Measurements from ENCODE around the gene DOK5.

The DOK5 gene

DNA sequence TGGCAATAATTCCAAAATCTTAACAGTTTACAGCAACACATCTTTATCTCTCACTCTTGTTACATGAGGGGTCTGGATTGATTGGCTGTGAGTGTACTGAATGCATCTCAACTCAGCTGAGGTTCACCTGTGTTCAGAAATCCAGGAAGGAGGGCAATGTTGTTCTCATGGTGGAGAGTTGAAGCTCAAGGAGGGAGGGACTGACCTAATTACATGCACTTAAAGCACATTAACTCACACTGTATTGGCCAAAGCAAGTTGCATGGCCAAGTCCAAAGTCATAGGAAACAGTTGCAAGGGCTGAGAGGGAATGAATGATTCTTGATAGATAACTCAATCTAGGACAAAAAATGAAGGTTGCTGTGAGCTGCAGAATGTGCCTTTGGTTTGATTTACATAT, 102.2 kb downstream of the DOK5 start:
- Mint-ChIP-seq H3K27me3 (peaks cover 11% of the 10 kb centered on the region), H3K27ac (no peak overlapping the region), H3K4me3 (no peak overlapping the region), H3K4me1 (ENCODE audit: low read depth) (no peaks in the 10 kb centered on the region), H3K9me3 (no peaks in the 10 kb centered on the region), H3K36me3 (ENCODE audit: low read depth) (no peaks in the 10 kb centered on the region)
- no peak for DNase-seq

DNA sequence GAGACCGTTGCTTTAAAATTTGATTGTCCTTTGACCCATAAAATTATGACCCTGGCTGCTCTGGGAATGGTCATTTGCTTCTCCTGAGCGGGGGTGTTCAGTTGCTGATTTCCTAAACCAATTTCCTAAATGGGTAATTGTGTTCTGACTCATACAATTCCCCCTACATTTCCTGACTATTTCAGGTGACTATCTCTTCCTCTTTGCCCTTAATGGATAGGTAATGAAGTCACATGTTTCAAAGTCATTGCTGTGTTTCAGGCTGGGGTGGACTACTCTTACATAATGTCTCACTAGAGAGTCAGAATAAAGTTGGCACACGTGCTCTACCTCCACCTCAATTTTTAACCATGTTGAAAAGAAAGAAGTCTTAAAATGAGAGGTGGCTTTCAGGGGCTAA, 109.8 kb downstream of the DOK5 start:
- peaks cover 12% of the 10 kb centered on the region for H3K27me3 Mint-ChIP-seq
- no peak for DNase-seq
- H3K4me1 Mint-ChIP-seq (ENCODE audit: low read depth) = no peaks in the 10 kb centered on the region
- no peaks in the 10 kb centered on the region for H3K36me3 Mint-ChIP-seq (ENCODE audit: low read depth)
- H3K9me3 Mint-ChIP-seq = peaks cover 7% of the 10 kb centered on the region
- H3K4me3 Mint-ChIP-seq = no peak overlapping the region
- no peak overlapping the region for H3K27ac Mint-ChIP-seq

DNA sequence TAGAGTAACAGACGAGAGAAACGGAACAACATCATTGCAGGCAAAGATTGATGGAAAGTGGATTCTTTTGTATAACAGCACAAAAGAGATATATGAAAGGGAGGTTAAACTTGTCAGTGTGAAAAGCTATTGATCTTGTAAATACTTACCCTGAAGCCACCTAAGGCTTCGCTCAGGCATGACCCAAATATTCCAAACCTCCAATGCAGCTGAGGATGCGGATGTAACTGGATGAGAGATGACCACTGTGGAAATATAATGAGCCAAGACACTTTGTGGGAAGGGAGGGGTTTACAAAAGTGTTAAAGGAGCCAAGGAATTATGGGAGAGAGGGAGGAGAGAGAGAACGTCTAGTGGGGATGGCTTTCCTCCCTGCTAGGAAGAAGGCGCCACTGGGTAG, 112.0 kb downstream of the DOK5 start:
- H3K27me3 Mint-ChIP-seq = peaks cover 8% of the 10 kb centered on the region
- DNase-seq = no peak
- no peak overlapping the region for H3K4me3 Mint-ChIP-seq
- H3K4me1 Mint-ChIP-seq (ENCODE audit: low read depth) = no peaks in the 10 kb centered on the region
- no peaks in the 10 kb centered on the region for H3K36me3 Mint-ChIP-seq (ENCODE audit: low read depth)
- H3K27ac Mint-ChIP-seq = no peak overlapping the region
- H3K9me3 Mint-ChIP-seq = peaks cover 7% of the 10 kb centered on the region

DNA sequence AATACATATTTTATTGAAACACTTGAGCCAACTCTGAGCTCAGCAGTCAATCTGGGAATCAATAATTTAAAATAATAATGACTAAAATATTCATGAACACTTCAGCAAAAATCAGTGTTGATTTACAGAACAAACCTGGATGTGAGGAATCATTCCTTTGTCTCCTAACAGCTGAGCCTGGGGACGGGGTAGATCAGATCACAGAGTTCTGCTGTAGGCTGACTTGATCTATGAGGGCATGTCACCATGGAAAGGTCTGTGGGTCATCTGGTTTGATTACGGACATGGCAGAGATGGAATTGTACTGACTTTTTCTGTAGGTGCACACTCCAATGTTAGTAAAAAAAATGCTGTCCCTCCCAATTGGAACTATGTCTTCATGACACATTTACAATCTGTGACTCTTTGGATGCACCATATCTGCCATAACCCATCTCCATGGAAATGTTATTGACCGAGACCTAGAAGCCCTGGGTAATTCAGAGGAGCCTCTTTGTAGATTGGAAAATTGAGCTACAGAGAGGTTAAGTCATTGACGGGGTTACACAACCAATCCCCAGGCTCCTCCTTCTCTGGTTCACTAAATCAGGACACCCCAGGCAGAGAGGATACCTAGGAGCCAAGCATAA, 114.1 kb downstream of the DOK5 start:
- Mint-ChIP-seq H3K9me3 (no peaks in the 10 kb centered on the region), H3K4me3 (no peak overlapping the region), H3K27ac (no peak overlapping the region), H3K36me3 (ENCODE audit: low read depth) (no peaks in the 10 kb centered on the region), H3K4me1 (ENCODE audit: low read depth) (no peaks in the 10 kb centered on the region), H3K27me3 (peaks cover 8% of the 10 kb centered on the region)
- no peak for DNase-seq

DNA sequence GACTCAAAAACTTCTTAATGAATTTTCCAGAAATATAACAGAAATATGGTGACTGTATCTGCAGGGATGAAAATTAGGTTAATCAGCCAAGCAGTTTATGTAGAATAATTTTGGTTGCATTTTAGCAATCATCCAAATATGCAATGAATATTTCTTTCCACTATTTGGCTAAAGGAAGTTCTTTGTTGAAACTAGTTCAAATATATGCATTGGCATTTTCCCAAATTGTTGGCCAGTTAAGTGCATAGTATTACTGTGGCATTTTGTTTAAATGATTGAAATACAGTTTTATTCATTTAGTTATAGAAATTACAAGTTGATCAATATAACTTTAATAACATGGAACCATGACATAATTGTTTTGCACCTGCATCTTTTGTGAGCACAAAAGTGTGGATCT, 115.5 kb downstream of the DOK5 start:
- no peaks in the 10 kb centered on the region for H3K9me3 Mint-ChIP-seq
- H3K27me3 Mint-ChIP-seq = peaks cover 11% of the 10 kb centered on the region
- no peak overlapping the region for H3K27ac Mint-ChIP-seq
- H3K36me3 Mint-ChIP-seq (ENCODE audit: low read depth) = no peaks in the 10 kb centered on the region
- no peak overlapping the region for H3K4me3 Mint-ChIP-seq
- no peak for DNase-seq
- H3K4me1 Mint-ChIP-seq (ENCODE audit: low read depth) = no peaks in the 10 kb centered on the region

DNA sequence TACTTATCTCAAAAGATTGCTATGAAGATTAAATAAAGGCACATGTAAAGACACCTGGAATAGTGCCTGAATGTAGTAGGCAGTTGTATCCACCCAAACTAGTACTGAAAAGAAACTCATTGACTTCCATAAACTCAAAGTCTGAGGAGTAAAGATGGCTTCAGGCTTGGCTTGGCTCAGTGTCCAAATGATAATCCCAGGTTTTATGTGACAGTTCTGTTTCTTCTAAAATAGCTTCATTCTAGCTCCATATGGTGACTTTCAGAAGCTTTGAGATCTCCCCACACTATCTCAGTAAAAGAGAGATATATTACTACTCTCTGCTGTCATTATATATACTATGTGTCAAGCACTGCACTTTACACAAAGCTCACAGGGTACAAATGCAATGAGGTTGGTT, 121.3 kb downstream of the DOK5 start:
- Mint-ChIP-seq H3K27me3 (peaks cover 7% of the 10 kb centered on the region), H3K27ac (no peak overlapping the region), H3K4me1 (ENCODE audit: low read depth) (no peaks in the 10 kb centered on the region), H3K4me3 (no peak overlapping the region), H3K9me3 (peaks cover 6% of the 10 kb centered on the region), H3K36me3 (ENCODE audit: low read depth) (no peaks in the 10 kb centered on the region)
- no peak for DNase-seq

DNA sequence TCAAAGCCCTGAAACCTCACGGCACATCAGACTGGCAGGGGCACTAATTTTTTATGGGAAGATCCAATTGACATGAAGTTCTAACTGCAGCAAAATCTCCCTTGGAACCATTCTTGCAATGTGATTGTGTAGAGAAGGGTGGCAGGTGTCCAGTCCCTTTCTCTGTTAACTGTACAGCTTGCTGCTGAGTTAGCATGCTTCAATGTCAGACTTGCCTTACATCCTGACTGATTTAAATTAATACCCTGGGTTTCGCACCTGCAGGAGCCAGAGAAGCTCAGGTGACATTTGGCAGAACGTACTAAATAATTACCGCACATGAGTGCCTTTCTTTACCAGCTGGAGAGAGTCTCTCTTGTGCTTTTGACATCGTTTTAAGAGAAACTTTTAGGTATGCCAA, 123.0 kb downstream of the DOK5 start:
- Mint-ChIP-seq H3K9me3 (peaks cover 6% of the 10 kb centered on the region), H3K4me1 (ENCODE audit: low read depth) (no peaks in the 10 kb centered on the region), H3K27me3 (peaks cover 7% of the 10 kb centered on the region), H3K27ac (no peak overlapping the region), H3K36me3 (ENCODE audit: low read depth) (no peaks in the 10 kb centered on the region), H3K4me3 (no peak overlapping the region)
- no peak for DNase-seq

DNA sequence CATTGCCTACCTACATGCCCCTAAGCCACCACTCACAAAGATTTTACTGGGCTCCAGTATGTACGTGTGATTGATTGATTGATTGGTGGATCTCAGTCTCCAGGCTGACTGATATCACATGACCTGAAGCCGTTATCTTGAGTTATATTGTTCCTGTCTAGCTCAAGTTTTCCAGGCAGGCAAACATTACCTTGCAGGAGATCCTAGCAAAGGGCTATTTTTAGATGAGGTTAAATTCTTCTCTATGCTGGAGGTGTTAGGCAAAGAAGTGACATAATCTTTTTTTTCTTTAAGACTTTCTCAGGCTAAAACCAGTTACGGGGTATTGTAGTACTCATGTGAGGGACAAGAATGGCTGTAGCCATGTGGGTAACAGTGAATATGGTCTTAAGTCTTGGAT, 125.2 kb downstream of the DOK5 start:
- no peaks in the 10 kb centered on the region for H3K36me3 Mint-ChIP-seq (ENCODE audit: low read depth)
- peaks cover 7% of the 10 kb centered on the region for H3K27me3 Mint-ChIP-seq
- H3K4me1 Mint-ChIP-seq (ENCODE audit: low read depth) = no peaks in the 10 kb centered on the region
- no peak overlapping the region for H3K27ac Mint-ChIP-seq
- H3K4me3 Mint-ChIP-seq = no peak overlapping the region
- H3K9me3 Mint-ChIP-seq = peaks cover 6% of the 10 kb centered on the region
- no peak for DNase-seq

DNA sequence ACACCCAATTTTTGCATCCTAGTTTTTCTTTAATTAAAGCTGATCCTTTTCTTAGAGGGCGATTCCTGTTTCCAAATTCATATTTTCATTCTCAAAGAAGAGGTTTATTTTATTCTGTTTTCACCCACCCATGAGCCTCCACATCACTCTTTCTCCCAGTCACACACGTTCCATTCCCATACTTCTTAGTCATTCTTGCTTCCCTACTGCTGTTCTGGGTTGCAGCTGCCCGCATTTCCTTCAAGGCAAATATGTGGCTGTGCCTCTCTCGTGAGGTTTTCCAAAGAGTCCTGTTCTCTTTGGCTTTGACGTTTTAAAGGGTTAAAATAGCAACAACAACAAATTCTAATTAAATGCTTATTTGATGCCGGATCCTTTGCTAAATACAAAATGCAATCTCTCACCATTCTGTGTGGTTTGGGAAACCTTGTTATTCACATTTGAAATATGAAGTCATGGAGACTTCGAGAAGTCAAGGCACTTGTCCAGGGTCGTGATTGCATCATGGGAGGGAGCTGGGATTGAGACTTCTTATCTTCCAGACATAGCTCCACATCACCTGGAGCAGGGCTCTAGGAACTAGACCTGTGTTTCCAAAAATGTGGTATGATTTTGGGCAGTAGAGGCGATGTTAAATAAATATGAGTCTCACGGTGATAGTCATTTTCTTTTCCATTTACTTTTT, 126.6 kb downstream of the DOK5 start:
- H3K4me3 Mint-ChIP-seq = no peak overlapping the region
- no peak overlapping the region for H3K27ac Mint-ChIP-seq
- H3K27me3 Mint-ChIP-seq = peaks cover 10% of the 10 kb centered on the region
- peaks cover 6% of the 10 kb centered on the region for H3K9me3 Mint-ChIP-seq
- H3K4me1 Mint-ChIP-seq (ENCODE audit: low read depth) = no peaks in the 10 kb centered on the region
- no peaks in the 10 kb centered on the region for H3K36me3 Mint-ChIP-seq (ENCODE audit: low read depth)
- no peak for DNase-seq

DNA sequence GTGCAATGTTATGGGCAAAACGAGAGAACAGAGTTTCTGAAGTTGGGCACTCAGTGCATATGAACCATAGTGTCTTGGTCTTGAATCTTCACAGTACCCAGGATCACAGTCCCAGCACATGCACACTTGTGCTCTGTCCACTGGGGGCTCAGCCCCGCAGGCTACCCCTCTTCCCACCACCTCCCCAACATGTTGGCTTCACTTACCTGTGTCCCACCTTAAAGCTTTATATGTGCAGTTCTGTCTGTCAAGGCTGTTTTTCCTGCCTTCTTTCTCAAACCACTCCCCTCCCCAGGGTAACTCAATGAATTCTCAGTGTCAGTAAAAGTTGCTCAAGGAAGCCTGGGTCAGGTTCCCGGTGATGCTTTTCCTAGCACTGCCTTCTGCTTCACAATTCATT, 129.9 kb downstream of the DOK5 start:
- Mint-ChIP-seq H3K27me3 (peaks cover 6% of the 10 kb centered on the region), H3K4me1 (ENCODE audit: low read depth) (no peaks in the 10 kb centered on the region), H3K36me3 (ENCODE audit: low read depth) (no peaks in the 10 kb centered on the region), H3K27ac (no peak overlapping the region), H3K9me3 (peaks cover 6% of the 10 kb centered on the region), H3K4me3 (no peak overlapping the region)
- no peak for DNase-seq

DNA sequence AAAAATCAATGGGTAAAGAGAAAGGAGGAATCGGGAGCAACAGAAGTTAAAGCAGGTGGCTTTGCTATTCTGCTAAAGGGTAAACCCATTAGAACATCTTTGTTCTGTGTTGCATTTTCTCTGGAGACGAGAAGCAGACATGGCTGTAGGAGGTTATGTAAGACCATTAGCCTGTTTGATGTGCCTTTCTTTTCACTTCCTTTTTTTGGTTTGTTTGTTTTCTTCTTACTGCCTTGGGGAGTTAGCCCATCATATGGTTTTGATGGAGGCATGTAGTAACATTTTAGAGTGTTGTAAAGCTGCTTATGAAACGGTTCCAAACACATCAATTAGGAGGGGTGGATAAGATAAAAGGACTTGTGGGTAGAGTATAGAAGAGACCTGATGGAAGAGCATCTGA, 131.0 kb downstream of the DOK5 start:
- Mint-ChIP-seq H3K4me1 (ENCODE audit: low read depth) (no peaks in the 10 kb centered on the region), H3K4me3 (no peak overlapping the region), H3K9me3 (no peaks in the 10 kb centered on the region), H3K27ac (no peak overlapping the region), H3K36me3 (ENCODE audit: low read depth) (no peaks in the 10 kb centered on the region), H3K27me3 (peaks cover 9% of the 10 kb centered on the region)
- DNase-seq = no peak

DNA sequence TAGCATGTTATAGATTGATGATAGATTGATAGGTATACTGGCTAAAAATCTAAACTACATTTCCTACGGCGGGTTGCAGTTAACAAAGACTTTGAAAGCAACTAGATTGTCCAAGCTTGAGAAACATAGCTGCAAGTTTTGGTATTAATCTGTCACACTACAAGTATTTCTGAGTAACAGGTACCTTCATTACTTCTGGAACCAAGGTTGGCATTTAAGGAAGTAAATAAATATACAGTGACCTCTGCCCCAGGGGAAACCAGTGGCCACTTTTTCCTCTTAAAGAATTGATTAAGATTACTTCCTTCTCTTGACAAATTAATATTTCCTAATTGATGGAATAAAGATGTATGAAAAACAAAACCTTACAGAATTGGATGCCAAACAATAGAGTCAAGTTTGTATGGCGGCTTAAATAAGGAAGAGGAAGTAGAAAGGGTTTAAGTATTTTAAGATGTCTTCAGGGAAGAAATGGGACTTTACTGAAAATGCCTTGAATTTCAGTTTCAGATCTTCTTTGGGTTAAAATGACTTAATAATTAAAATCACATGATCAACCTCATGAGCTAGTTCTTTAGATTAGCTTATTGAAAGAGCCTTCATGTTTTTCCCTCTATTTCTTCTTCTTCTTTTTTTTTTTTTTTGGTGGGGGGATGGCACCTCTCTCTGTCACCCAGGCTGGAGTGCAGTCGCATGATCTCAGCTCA, 132.8 kb downstream of the DOK5 start:
- no peaks in the 10 kb centered on the region for H3K9me3 Mint-ChIP-seq
- no peaks in the 10 kb centered on the region for H3K36me3 Mint-ChIP-seq (ENCODE audit: low read depth)
- H3K4me3 Mint-ChIP-seq = no peak overlapping the region
- no peaks in the 10 kb centered on the region for H3K4me1 Mint-ChIP-seq (ENCODE audit: low read depth)
- no peak overlapping the region for H3K27ac Mint-ChIP-seq
- DNase-seq = no peak
- H3K27me3 Mint-ChIP-seq = peaks cover 9% of the 10 kb centered on the region

DNA sequence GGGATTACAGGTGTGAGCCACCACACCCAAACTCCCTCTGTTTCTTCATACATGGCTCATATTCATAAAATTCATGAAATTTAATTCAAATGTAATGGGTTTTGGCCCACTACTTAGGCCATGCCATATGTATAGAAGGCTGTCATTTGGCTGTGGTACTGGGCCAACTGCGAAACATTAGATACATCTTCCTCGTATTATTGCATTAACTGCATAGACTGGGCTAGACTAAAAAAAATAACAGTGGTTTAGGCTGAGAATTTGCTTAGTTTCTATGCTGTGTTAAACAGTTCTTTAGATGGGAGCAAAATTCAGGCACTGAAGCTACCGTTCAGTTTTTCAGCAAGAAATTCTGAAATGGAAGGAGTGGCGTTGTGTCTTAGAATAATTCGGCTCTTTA, 133.6 kb downstream of the DOK5 start:
- no peak overlapping the region for H3K27ac Mint-ChIP-seq
- H3K36me3 Mint-ChIP-seq (ENCODE audit: low read depth) = no peaks in the 10 kb centered on the region
- no peak for DNase-seq
- H3K4me3 Mint-ChIP-seq = no peak overlapping the region
- no peaks in the 10 kb centered on the region for H3K4me1 Mint-ChIP-seq (ENCODE audit: low read depth)
- H3K9me3 Mint-ChIP-seq = no peaks in the 10 kb centered on the region
- peaks cover 9% of the 10 kb centered on the region for H3K27me3 Mint-ChIP-seq

DNA sequence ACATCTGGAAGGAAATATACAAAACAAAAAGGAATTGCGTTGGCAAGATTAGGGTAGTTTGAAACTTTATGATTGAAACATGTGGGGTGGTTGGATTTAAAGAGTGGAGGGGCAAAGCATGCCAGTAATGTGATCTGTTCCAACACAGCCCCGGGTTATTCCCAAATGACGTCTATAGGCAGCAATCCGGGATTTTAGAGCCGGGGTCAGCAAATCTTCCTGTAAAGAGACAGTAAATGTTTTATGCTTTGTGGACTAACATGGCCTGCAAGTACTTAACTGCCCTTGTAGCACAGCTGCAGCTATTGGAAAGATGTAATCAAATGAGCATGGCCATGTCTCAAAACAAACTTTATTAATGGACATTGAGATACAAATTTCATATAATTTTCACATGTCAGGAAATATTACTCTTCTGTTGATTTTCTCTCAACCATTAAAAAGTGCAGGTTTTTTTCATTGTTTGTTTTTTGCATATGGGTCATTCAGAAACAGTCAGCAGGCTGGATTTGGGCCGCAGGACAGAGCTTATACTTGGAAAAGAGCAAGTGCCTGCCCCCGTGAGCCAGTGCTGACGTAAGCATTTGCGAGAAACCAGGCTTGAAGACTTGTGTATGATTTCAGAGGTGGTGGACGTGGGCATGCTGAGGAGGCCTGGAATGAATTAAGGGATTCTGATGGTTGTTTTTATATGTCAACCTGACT, 136.5 kb downstream of the DOK5 start:
- no peak for DNase-seq
- H3K9me3 Mint-ChIP-seq = no peaks in the 10 kb centered on the region
- no peaks in the 10 kb centered on the region for H3K36me3 Mint-ChIP-seq (ENCODE audit: low read depth)
- H3K27me3 Mint-ChIP-seq = peaks cover 3% of the 10 kb centered on the region
- H3K4me1 Mint-ChIP-seq (ENCODE audit: low read depth) = no peaks in the 10 kb centered on the region
- no peak overlapping the region for H3K4me3 Mint-ChIP-seq
- H3K27ac Mint-ChIP-seq = no peak overlapping the region

DNA sequence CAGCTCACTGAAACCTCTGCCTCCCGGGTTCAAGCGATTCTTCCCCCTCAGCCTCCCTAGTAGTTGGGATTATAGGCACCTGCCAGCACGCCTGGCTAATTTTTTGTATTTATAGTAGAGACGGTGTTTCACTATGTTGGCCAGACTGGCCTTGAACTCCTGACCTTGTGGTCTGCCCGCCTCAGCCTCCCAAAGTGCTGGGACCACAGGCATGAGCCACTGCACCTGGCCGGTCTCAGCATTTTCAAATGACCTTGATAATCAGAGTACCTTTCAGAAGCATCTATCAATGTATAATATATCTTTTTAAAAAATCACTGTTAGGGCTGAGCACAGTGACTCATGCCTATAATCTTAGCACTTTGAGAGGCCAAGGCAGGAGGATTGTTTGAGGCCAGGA, 143.0 kb downstream of the DOK5 start:
- H3K27ac Mint-ChIP-seq = no peak overlapping the region
- no peaks in the 10 kb centered on the region for H3K9me3 Mint-ChIP-seq
- H3K4me1 Mint-ChIP-seq (ENCODE audit: low read depth) = no peaks in the 10 kb centered on the region
- H3K4me3 Mint-ChIP-seq = no peak overlapping the region
- peaks cover 4% of the 10 kb centered on the region for H3K27me3 Mint-ChIP-seq
- no peaks in the 10 kb centered on the region for H3K36me3 Mint-ChIP-seq (ENCODE audit: low read depth)
- no peak for DNase-seq

Measured in activated T-cell treated with anti-CD3 and anti-CD28 coated beads, Interleukin-2, amount 50 U/mL, for 24 hours (primary cell).